H9 (cell line): ENCODE results near the gene ZCCHC17. TPM values are rescaled to one million over a fixed set of nuclear protein-coding genes. Genes with fewer than 3 reads are reported as not detected.
A peak's percentile ranks its signal among the peaks of the same experiment; 100 is the strongest.

ENCODE experiments used
- DNase-seq: peaks from one replicate; pipeline ENCODE4 v3.0.0-alpha.2; 2017
- H2AFZ ChIP-seq: one replicate; pipeline ENCODE4 v1.6.1; 2013; ENCODE audit warnings: mild to moderate bottlenecking, low read length, control low read depth, moderate library complexity
- H2AK5ac ChIP-seq: 2 replicates; pipeline ENCODE4 v1.6.1; 2013; ENCODE audit warnings: low read length, control low read depth, mixed read lengths; ENCODE audit not compliant: insufficient read length
- H2BK120ac ChIP-seq: one replicate; pipeline ENCODE4 v1.6.1; 2013; ENCODE audit warnings: low read depth, mild to moderate bottlenecking, low read length, control low read depth, inconsistent platforms; ENCODE audit not compliant: poor library complexity, severe bottlenecking
- H2BK12ac ChIP-seq: 2 replicates; pipeline ENCODE4 v1.6.1; 2013; ENCODE audit warnings: low read length, control low read depth, mixed read lengths, low read depth; ENCODE audit not compliant: insufficient read length
- H2BK15ac ChIP-seq: 2 replicates; pipeline ENCODE4 v1.6.1; 2013; ENCODE audit warnings: low read depth, low read length, control low read depth
- H2BK20ac ChIP-seq: one replicate; pipeline ENCODE4 v1.6.1; 2013; ENCODE audit warnings: low read depth, mild to moderate bottlenecking, low read length, control low read depth, inconsistent platforms; ENCODE audit not compliant: poor library complexity, severe bottlenecking
- H2BK5ac ChIP-seq: 2 replicates; pipeline ENCODE4 v1.6.1; 2013; ENCODE audit warnings: low read length, control low read depth, mixed read lengths; ENCODE audit not compliant: insufficient read length
- H3K14ac ChIP-seq: 2 replicates; pipeline ENCODE4 v1.6.1; 2013; ENCODE audit warnings: low read length, control low read depth; ENCODE audit not compliant: insufficient read depth
- H3K18ac ChIP-seq: 2 replicates; pipeline ENCODE4 v1.6.1; 2013; ENCODE audit warnings: low read depth, mild to moderate bottlenecking, mixed read lengths, low read length, control low read depth; ENCODE audit not compliant: insufficient read length
- H3K23ac ChIP-seq: 2 replicates; pipeline ENCODE4 v1.6.1; 2013; ENCODE audit warnings: low read length, control low read depth, mixed read lengths, low read depth; ENCODE audit not compliant: insufficient read length
- H3K23me2 ChIP-seq: 2 replicates; pipeline ENCODE4 v1.6.1; 2013; ENCODE audit warnings: low read depth, mild to moderate bottlenecking, mixed read lengths, low read length, control low read depth; ENCODE audit not compliant: insufficient read length, poor library complexity, severe bottlenecking
- H3K27ac ChIP-seq: 2 replicates; pipeline ENCODE4 v1.5.1; 2013; ENCODE audit warnings: low read length, control low read depth, mixed read lengths, low read depth; ENCODE audit not compliant: insufficient read length
- H3K27me3 ChIP-seq: 2 replicates; pipeline ENCODE4 v1.6.1; 2013; ENCODE audit warnings: low read length, control low read depth, inconsistent platforms; ENCODE audit not compliant: insufficient read depth
- H3K4ac ChIP-seq: 2 replicates; pipeline ENCODE4 v1.6.1; 2013; ENCODE audit warnings: low read depth, mild to moderate bottlenecking, control low read depth, inconsistent platforms, low read length, moderate library complexity
- H3K4me1 ChIP-seq: 2 replicates; pipeline ENCODE4 v1.6.1; 2013; ENCODE audit warnings: low read length, control low read depth, inconsistent platforms; ENCODE audit not compliant: insufficient read depth
- H3K4me2 ChIP-seq: 2 replicates; pipeline ENCODE4 v1.6.1; 2013; ENCODE audit warnings: low read length, control low read depth, mixed read lengths; ENCODE audit not compliant: insufficient read length, insufficient read depth
- H3K56ac ChIP-seq: 2 replicates; pipeline ENCODE4 v1.6.1; 2013; ENCODE audit warnings: low read depth, mild to moderate bottlenecking, mixed read lengths, low read length, control low read depth; ENCODE audit not compliant: insufficient read length
- H3K79me1 ChIP-seq: 2 replicates; pipeline ENCODE4 v1.6.1; 2013; ENCODE audit warnings: low read depth, mild to moderate bottlenecking, moderate library complexity, low read length, control low read depth, inconsistent platforms; ENCODE audit not compliant: insufficient read depth, poor library complexity, severe bottlenecking
- H3K79me2 ChIP-seq: 2 replicates; pipeline ENCODE4 v1.6.1; 2013; ENCODE audit warnings: low read length, control low read depth, inconsistent platforms; ENCODE audit not compliant: insufficient read depth
- H3K9ac ChIP-seq: 2 replicates; pipeline ENCODE4 v1.6.1; 2013; ENCODE audit warnings: low read length, control low read depth, mixed read lengths; ENCODE audit not compliant: insufficient read length; ENCODE audit errors: extremely low read depth
- H3K9me3 ChIP-seq: one replicate; pipeline ENCODE4 v1.6.1; 2013; ENCODE audit warnings: low read depth, low read length, inconsistent platforms; ENCODE audit not compliant: control insufficient read depth
- H3T11ph ChIP-seq: one replicate; pipeline ENCODE4 v1.6.1; 2013; ENCODE audit warnings: mild to moderate bottlenecking, low read length, control low read depth, inconsistent platforms
- H4K20me1 ChIP-seq: one replicate; pipeline ENCODE4 v1.6.1; 2013; ENCODE audit not compliant: control insufficient read depth, insufficient read length, insufficient read depth
- H4K5ac ChIP-seq: 2 replicates; pipeline ENCODE4 v1.6.1; 2013; ENCODE audit warnings: low read depth, mild to moderate bottlenecking, mixed read lengths, low read length, control low read depth; ENCODE audit not compliant: insufficient read length
- H4K8ac ChIP-seq: replicated peaks from 2 replicates; pipeline ENCODE4 v1.6.1; 2013; ENCODE audit warnings: low read length, control low read depth, mixed read lengths, low read depth; ENCODE audit not compliant: insufficient read length
- H4K91ac ChIP-seq: 2 replicates; pipeline ENCODE4 v1.6.1; 2013; ENCODE audit warnings: low read depth, mild to moderate bottlenecking, moderate library complexity, mixed read lengths, low read length, control low read depth; ENCODE audit not compliant: insufficient read length
- H3K27ac Mint-ChIP-seq, 3 experiments: 2 replicates in 2 of 3; 3 replicates in 1 of 3; pipeline ENCODE4 v1.8.0; 2020 to 2021; ENCODE audit warnings: mixed read lengths in 3 of 3, mild to moderate bottlenecking in 1 of 3, moderate library complexity in 1 of 3
- H3K27me3 Mint-ChIP-seq: 2 replicates; pipeline ENCODE4 v1.8.0; 2021; ENCODE audit warnings: low read depth, mild to moderate bottlenecking, moderate library complexity, mixed read lengths
- H3K36me3 Mint-ChIP-seq, 3 experiments: 2 replicates in 2 of 3; 3 replicates in 1 of 3; pipeline ENCODE4 v1.8.0; 2020 to 2021; ENCODE audit warnings: low read depth in 3 of 3, mixed read lengths in 3 of 3; ENCODE audit not compliant: insufficient read depth in 1 of 3
- H3K4me1 Mint-ChIP-seq, 2 experiments: 2 replicates each; pipeline ENCODE4 v1.8.0; 2020; ENCODE audit warnings: mixed read lengths in 2 of 2
- H3K4me3 Mint-ChIP-seq, 2 experiments: 2 replicates in 1 of 2; 3 replicates in 1 of 2; pipeline ENCODE4 v1.8.0; 2020 to 2021; ENCODE audit warnings: mild to moderate bottlenecking in 2 of 2, mixed read lengths in 2 of 2, moderate library complexity in 1 of 2
- H3K9me3 Mint-ChIP-seq, 2 experiments: 2 replicates in 1 of 2; 3 replicates in 1 of 2; pipeline ENCODE4 v1.8.0; 2020; ENCODE audit warnings: mild to moderate bottlenecking in 2 of 2, mixed read lengths in 2 of 2, moderate library complexity in 1 of 2
- CTCF ChIP-seq: fragments of 200-600 bp; sonication (generic); conservative IDR thresholded peaks from 3 replicates; pipeline ENCODE4 v1.8.0; 2021; ENCODE audit warnings: antibody characterized with exemption, mild to moderate bottlenecking
- WGBS: extraction: QIAGEN DNeasy Blood & Tissue Kit; methylation state at CpG from one replicate; pipeline ENCODE4 v1.1.7; 2013; ENCODE audit warnings: missing lambda C conversion rate, low lambda C conversion rate, mixed read lengths; ENCODE audit not compliant: insufficient read length; ENCODE audit errors: extremely low coverage; 5-methylcytosine and 5-hydroxymethylcytosine counted together
- total RNA-seq: library from RNA; stranded (reverse); gene quantifications from 2 replicates; pipeline ENCODE4 v1.2.1, GENCODE V29; 2021

The ZCCHC17 gene
- total RNA-seq, 1 experiment from 2014 or later, result 50.4 TPM

GRCh38 chr1:31295874-31296485 is 852 bp upstream of the ZCCHC17 start:
- Histone ChIP-seq H3K27ac (no peak overlapping the region), H3K27me3 (no peaks in the 10 kb centered on the region), H3K9me3 (no peaks in the 10 kb centered on the region), H3K56ac (no peak overlapping the region), H2BK20ac (no peak overlapping the region), H2BK5ac (no peak overlapping the region), H3K23me2 (no peaks in the 10 kb centered on the region), H2BK12ac (no peak overlapping the region), H2AK5ac (no peak overlapping the region), H2BK120ac (no peak overlapping the region), H3K4me2 (peak overlapping the region; percentile 78), H4K8ac (no peak overlapping the region), H3K18ac (peak overlapping the region; percentile 86), H3K9ac (peak overlapping the region; percentile 96), H3T11ph (no peak overlapping the region), H3K79me1 (peaks cover 4% of the 10 kb centered on the region), H2BK15ac (no peak overlapping the region), H3K14ac (peak overlapping the region; percentile 93), H4K91ac (no peak overlapping the region), H3K79me2 (peaks cover 31% of the 10 kb centered on the region; the same call in 1 of the 2 replicates), H2AFZ (no peak overlapping the region), H3K4ac (no peak overlapping the region), H3K4me1 (peaks cover 2% of the 10 kb centered on the region), H4K20me1 (no peaks in the 10 kb centered on the region), H4K5ac (no peak overlapping the region), H3K23ac (no peak overlapping the region)
- Mint-ChIP-seq H3K36me3 (peaks cover 27 to 45% (median 44%) of the 10 kb centered on the region in 3 experiments; a peak in 6 of 7 replicates), H3K27me3 (peaks cover 1% of the 10 kb centered on the region; the same call in 1 of the 2 replicates), H3K9me3 (no peaks in the 10 kb centered on the region; a peak in 1 of 5 replicates), H3K4me3 (no peak overlapping the region), H3K4me1 (peaks cover 8 to 13% of the 10 kb centered on the region in 2 experiments), H3K27ac (peak overlapping the region in 2 of 3 experiments; percentile 48 to 59; a peak in 4 of 7 replicates)
- TF ChIP-seq CTCF, result no peak
- no CpG with 5 or more reads among the region's 17 CpGs for WGBS
- DNase-seq, result no peak
